Activated T-helper 1 cell treated with Interleukin-2 at 50 U/mL for 16 hours (primary cell): ENCODE results near the gene ENTPD2.

Experiments
- DNase-seq: peaks from one replicate; pipeline ENCODE4 v3.0.0-alpha.2; 2020; ENCODE audit warnings: low read depth

The ENTPD2 gene

DNA sequence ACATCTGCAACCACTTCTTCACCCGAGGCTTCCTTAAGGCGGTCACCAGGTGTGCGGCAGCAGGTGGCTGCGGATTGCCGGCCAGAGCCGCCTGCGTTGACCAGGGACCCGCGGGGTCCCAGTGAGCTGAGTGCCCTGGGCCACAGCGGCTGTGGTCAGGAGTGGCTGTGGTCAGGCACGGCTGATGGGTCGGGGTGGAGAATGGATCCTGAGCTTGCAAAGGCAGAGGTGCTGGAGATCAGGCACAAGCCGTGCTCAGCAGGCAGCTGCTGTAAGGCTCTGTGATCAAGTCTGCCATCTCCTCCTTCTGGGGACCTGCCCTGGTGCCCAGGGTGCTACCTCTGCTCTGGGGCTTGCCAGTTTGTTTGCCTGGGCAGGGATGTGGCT, 25.5 kb upstream of the ENTPD2 start:
- DNase-seq: no peak

DNA sequence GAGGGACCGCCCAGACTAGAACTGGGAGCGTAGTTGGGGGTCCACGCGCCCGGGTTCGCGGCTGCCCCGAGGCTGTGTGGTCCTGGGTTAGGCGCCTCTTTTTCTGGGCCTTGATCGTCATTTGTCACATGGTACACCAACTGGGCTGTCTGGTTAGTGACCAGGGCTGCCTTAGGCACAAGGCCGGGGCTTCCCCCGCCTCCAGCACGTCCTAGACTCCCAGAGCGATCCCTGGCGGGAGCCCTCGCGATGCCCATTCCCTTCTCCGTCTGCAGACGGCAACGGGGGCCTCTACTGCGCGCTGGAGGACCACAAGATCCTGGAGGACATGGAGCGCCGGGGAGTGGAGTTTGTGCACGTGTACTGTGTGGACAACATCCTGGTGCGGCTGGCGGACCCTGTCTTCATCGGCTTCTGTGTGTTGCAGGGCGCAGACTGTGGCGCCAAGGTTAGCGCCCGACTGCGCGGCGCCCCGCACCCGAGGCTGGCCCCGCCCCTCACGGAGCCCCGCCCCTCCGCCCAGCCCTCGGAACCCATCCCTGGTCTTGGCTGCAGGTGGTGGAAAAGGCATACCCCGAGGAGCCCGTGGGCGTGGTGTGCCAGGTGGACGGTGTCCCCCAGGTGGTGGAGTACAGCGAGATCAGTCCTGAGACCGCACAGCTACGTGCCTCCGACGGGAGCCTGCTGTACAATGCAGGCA, 25.0 kb upstream of the ENTPD2 start:
- no peak for DNase-seq

DNA sequence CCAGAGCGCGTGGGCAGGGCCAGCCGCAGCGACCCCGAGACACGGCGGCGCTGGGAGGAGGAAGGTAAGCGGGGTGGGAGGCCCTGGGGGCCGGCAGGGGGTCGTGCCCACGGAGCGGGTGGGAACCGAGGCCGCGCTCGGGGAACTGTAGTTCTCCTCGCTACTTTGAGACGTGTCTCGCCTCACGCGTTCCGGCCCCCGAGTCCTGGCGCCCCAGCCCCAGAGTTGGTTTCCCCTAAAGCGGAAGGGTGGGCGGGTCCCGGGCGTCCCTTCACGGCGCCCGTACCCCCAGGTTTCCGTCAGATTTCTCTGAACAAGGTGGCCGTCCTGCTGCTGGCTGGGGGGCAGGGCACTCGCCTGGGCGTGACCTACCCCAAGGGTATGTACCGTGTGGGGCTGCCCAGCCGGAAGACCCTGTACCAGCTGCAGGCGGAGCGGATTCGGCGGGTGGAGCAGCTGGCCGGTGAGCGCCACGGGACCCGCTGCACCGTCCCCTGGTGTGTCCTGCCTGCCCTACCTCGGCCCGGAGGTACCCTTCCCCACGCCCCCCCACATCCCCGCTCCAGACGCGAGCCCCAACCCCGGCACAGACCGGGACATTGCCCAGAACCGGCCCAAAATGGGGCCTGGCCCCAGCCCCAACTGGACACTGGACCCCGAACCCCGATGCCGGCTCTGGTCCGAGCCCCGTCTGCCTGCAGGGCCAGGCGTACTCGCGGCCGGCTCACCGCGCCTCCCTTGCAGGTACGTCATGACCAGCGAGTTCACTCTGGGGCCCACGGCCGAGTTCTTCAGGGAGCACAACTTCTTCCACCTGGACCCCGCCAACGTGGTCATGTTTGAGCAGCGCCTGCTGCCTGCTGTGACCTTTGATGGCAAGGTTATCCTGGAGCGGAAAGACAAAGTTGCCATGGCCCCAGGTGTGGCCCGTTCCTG, 24.2 kb upstream of the ENTPD2 start:
- no peak for DNase-seq

DNA sequence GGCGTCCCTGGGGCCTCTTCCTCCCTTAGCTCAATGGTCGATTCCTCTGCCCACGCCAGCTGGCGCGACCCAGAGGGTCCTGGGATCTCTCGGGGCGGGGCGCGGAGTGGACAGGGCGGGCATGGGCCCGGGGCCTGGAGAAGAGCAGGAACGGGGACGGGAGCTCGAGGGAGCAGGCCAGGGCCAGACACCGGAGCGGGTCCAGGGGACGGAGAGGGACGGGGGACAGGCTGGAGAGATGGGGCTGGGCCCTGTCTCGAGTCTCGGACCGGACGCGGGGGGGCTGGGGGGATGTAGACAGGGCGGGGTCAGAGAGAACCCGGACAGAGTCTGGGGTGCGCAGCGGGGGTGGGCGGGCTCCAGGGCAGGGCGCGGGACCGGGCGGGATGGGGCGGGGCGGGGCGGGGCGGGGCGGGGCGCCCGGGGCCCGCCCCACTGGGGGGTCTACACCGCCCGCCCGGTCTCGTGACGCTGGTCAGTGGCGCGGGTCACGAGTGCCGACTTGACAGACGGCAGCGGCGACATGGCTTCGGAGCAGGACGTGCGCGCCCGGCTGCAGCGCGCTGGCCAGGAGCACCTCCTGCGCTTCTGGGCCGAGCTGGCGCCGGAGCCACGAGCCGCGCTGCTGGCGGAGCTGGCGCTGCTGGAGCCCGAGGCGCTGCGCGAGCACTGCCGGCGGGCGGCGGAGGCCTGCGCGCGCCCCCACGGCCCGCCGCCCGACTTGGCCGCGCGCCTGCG, 23.3 kb upstream of the ENTPD2 start, which contains the start of gene UAP1L1:
UAP1L1 (plus strand) TSS at position 508 of the 738 bp plus-strand sequence; CDS start at position 524, 16 bp downstream.
- peak; percentile 19 for DNase-seq

DNA sequence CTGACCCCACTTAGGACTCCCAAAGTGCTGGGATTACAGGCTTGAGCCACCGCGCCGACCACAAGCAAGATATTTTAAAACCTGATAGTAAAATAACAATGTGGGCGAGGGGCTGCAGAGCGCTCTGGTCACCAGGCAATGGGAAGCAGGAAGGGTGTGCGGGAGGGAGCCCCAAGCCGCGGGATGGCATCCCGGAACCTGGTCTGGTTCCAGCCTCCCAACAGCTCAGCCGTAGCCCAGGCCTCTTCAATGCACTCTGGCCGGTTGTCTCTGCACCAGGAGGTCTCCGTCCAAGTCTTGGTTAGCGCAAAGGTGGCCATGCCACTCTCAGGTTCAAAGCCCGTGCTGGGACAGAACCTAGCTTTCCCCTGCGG, 22.8 kb upstream of the ENTPD2 start:
- DNase-seq: no peak

DNA sequence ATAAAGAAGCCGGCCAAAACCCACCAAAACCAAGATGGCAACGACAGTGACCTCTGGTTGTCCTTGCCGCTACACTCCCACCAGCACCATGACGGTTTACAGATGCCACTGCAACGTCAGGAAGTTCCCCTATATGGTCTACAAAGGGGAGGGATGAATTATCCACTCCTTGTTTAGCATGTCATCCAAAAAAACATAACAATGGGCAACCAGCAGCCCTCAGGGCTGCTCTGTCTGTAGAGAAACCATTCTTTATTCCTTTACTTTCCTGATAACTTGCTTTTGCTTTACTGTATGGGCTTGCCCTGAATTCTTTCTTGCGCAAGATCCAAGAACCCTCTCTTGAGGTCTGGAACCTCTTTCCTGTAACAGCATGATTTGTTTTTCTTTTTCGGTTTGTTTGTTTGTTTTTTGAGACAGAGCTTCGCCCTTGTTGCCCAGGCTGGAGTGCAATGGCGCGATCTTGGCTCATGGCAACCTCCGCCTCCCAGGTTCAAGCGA, 21.5 kb upstream of the ENTPD2 start:
- no peak for DNase-seq

DNA sequence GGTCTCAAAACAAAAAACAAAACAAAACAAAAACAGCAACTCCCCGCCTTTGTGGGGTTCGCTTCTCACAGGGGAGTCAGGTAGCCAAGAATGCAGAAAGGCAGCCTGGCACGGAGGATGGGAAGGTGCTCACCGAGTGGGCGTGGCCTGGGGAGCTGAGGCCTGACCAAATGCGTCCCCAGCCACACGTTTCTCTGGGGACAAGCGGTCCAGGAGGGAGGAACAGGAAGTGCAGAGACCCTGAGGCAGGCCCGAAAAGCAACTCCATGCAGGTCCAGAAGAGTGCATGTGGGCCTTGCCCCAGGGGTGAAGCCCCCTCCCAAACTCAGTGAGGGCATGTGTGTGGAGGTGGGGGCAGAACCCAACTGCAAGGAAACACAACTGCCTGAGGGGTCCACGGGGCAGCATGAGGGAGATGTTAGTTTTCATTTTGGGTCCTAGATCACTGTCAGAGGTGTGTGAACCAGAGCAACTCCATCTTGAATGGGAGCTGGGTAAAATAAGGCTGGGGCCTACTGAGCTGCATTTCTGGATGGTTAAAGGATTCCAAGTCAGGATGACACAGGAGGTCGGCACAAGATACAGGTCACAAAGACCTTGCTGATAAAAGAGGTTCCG, 20.9 kb upstream of the ENTPD2 start:
- no peak for DNase-seq

DNA sequence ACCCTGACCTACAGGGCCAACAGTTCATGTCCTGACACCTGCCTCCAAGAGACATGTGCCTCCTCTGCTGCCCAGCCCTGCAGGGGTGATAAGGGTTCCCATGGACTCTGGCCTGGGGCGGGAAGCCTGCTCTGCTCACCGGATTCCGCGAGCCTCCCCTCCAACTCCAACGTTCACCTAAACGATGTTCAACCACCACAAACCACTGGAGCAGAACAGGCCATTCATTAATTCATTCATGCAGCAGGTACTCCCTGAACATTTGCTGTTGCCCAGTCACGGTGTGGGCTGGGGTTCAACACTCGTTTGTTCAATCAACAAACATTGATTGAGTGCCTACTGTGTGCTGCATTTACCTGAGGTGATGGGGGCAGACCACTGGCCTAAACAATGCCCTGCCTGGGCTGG, 20.1 kb upstream of the ENTPD2 start:
- no peak for DNase-seq

DNA sequence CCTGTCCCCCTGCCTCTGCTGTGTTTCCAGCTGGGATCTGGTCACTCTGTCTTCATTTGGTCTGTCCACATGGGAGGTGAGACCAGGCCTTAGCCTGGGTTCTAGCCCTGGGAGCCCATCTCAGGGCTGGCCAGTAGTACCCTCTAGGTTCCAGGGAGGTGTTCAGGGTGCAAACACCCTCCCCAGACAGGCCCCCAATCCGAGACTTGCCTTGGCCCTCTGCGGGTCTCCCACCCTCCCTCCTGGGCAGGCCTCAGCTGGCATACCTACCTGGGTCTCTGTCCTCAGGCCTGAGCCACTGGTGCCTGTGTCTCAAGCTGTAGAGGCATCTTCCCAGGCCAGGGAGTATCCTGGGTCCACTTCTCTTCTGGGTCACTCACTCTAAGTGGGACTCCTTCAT, 17.4 kb upstream of the ENTPD2 start:
- DNase-seq: no peak

DNA sequence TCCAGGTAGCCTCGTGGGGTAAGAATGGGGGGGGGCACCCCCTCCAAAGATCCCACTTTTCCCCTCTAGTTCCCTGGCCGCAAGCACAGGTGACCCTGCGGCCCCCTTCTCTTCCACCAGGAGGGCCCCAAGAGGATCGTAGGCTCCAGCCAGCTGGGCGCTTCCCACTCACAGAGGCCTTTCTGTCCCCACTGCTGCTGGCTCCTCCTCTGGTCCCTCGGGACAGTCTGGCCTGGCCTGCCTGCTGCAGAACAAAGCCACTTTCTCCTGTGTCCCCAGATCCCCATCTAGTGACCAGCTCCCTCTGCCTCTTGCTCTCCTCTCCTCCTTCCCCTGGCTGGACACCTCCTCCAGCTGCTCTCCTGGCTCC, 17.0 kb upstream of the ENTPD2 start:
- no peak for DNase-seq

DNA sequence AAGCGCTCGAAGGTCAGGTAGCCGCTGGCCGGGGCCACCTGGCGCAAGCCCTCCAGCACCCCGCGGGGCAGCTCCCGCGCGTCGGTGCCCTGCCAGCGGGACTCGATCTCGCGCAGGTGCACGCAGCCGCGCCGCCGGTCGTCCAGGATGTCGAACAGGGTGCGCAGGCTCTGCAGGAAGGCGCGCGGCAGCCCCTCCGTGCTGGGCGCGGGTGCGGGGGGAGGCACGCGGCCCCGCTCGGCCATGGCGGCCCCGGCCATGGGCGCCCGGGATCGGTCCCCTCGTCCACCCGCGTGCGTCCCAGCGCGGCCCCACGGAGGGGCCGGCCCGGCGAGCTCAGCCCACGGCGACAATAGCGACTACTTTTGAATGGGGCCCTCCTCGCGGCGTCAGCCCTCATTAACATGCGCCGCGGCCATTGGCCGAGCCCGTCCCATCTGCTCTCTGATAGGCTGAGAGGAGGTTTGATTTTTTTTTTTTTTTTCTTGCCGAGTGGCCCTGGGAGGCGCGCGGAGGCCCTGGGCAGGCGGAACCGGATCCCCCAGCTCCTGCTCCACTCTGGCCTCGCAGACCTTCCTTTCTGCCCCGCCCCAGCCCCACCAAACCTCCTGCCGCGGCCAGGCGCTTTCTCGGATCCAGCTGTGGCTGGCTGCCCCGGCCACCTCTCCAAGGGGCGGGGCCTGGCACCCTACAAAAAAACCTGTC, 16.5 kb upstream of the ENTPD2 start, which contains the start of gene SAPCD2:
SAPCD2 (minus strand) TSS at position 357 of the 705 bp plus-strand sequence; CDS start at position 260, 97 bp downstream.
- DNase-seq: peak; percentile 74

DNA sequence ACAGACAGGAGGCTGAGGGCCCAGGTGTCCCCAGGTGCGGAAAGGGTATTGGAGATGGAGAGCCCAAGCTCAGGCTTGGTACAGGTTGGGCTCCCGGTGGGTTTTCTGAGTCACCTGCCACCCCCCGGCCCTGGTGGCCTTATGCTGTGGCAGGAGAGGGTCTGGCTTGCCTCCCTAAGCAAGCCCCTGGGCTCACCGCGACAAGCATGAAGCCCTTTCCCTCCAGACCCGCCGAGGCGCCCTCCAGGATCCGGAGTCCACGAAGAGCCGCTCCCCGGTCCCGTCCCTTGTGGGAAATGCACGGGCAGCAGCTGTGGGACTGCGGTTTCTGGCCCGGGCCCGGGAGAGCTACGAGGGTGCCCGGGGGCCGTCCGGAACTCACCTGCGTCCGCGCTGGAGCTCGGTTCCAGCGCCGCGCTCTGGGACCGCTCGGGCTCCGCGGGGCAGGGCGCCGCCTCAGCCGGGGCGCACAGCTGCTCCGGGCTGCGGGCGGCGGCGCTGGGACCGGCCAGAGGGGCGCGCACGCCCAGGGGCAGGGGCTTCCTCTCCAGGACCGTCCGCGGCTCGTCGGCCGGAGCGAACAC, 15.7 kb upstream of the ENTPD2 start:
- no peak for DNase-seq

DNA sequence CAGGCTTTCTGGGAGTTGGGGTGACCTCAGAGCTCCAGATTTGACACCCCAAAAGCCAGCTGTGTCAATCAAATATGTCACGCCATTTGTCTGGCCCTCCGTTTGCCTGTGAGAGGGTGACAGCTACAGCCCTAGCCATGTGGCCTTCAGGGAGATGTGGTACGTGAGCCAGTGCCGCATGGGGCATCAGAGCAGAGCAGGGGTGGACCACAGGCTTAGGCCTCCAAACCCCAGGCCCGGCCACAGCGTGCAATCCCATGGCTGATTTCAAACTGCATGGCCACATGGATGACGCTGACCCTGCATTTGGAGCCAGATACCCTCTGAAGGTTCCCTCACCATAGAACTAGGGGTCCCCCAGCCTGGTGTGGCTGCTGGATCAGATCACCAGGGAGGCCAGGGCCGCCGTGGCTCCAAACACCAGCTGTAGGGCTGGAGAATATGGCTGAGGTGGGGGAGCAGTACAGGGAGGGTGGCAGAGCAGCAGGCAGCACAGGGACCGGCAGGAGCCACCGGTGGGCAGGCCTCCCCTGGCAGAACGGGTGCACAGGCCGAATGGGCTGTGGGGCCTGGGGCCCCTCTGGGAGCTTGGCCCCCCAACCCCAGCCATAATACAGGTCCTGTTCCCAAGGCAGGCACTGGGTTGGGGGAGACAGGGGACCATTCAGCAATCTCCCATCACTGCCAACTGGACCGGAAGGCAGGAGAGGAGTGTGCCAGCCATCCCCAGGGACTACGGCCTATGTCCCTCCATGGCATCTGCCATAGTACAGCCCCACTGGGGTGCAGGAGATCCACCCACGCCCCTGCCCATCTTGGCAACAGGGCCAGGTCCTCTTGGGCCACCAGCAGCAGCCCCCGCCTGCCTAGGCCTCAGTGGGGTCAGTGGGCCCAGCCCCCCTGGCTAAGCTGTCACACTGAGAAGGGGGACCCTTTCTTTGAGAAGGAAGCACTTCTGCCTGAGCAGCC, 15.0 kb upstream of the ENTPD2 start:
- no peak for DNase-seq

DNA sequence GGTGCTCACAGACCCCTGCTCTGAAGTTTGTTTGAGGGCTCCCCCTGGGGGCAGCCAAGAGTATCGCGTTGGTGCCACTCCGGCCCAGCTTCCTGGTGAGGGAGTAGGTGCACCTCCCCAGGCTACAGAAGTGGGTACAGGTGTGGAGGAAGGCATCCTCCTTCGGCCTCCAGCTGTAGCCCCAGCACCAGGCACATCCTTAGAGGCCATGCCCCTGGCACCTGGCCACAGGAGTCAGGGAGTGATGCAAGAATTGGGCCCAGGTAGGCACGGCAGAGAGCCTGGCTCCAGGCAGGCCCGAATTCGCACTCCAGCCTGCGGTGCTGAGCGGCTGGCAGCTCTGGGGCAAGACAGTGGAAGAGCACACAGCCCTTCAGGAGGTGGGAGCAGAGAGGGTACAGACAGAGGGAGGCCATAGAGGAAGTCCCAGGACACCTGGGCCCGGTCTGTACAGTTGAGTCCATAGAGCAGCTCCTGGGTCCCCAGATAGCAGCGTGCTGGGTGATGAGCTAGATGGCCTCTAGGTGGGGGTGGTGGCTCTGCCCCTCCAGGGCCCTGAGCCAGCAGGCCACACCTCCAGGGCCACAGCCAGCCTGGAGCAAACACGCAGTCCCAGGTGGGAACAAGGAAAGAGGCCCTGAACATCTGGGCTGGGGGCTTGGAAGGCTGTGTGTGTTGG, 14.1 kb upstream of the ENTPD2 start:
- peak; percentile 71 for DNase-seq

DNA sequence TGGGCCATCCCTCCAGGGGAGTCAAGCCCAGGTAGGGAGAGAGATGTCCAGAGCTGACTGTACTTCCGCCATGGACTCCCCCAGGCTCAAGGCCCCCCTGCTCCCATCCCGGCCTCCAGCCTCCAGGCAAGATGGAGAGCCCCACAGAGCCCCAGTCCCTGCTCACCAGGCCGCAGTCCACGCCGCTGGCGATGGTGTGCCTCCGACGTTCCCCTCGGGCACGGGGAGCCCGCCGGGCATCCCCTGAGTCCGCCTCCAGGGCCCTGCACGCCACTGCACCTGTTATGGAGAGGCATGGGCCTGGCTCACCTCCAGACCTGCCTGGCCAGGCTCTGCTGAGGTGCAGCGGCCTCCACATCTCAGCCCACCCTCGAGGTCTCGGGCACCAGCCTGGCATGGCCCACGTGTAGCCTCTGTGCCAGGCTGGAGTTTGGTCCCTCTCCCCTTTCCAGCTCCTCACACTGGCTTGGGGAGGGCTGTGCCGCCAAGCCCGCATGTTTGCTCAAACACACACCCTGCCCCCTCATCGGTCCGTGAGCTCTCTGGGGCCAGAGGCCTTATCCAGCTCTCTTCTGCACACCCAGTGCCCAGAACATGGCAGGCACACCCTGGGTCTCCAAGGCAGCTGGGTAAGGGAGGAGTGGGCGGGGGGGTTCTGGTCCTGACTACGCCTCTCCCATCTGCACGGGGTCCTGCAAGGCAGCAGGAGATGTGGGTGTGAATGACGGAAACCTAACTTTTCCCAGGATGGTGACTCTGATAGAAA, 12.4 kb upstream of the ENTPD2 start:
- DNase-seq: no peak

DNA sequence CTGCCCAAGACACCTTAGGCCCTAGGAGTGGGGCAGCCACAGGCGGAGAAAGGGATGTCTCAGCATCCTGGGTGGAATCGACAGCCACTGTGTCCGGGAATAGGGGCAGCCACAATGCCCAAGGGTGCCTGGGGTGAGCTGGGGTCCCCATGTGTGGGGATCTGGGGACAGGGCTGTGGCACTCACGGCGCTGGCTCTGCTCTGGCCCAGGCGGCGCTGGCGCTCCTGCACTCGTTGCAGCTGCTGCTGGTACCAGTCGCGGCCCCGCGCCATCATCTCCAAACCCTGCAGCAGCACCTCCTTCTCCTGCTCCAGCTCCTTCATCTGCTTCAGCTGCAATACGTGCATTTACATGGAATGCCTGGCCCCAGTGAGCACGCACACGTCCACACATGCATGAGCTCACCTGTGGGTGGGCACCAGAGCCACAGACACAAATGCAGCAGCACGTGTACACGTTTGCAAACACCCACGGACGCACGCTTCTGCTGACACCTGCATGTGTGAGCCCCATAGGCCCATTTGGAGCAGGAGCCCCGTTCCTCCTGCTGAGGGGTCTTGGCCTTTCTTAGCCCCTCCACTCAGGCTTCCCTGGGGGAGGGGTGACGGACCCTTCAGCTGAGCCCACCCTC, 11.6 kb upstream of the ENTPD2 start:
- no peak for DNase-seq

DNA sequence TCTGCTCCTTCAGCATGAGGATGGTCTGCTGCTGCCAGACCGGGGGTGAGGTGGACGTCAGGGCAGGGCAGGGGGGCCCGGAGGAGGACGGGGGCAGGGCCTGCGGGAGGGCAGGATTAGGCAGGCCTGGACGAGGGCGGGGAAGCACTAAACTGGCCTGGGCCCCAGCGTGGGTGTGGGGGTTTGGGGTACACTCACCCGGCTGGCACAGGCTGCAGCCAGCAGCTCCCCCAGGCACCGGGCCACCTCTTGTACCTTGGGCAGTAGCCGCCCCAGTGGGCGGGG, 11.0 kb upstream of the ENTPD2 start:
- DNase-seq: no peak
